ENCODE results near the gene RBMS3. TPM values are rescaled to one million over a fixed set of nuclear protein-coding genes. Genes with fewer than 3 reads are reported as not detected.

The RBMS3 gene
- total and polyA plus RNA-seq, 2 experiments from 2014 or later = 3.2 to 7.4 TPM

DNA sequence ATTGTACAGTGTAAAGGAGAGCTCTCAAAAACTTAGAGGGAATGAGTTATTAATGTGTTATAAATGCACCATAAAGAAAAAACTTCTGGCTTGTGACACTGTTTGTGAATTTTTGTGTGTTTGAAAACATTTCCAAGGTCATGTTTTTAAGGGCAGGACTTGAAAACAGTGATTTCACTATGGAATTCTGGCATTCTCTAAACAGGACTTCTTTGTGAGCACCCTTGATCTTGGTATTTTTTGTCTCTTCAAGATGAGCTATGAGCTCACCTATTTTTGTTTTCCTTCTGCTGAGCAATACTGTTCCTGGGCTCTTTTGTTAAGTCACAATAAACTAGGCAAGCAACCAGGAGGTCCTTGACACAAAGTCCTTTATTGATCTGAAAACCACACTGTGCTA is 284.4 kb downstream of the RBMS3 start (continued):
- TF ChIP-seq ZNF462 (CRISPR knock-in tag; IDR thresholded peaks at IDR 0.05) = no peak
- no peak for TF ChIP-seq CTCF (conservative IDR thresholded peaks at IDR 0.05; ENCODE audit: low read depth in 2 of 2)
- TF ChIP-seq EZH2phosphoT487 (IDR thresholded peaks at IDR 0.05; ENCODE audit: unreplicated experiment) = no peak
- TF ChIP-seq ZNF331 (CRISPR knock-in tag; IDR thresholded peaks at IDR 0.05; ENCODE audit: low read depth) = no peak
- no peak for TF ChIP-seq STAT1 (IDR thresholded peaks at IDR 0.05; ENCODE audit: unreplicated experiment)
- TF ChIP-seq POLR2AphosphoS5 (IDR thresholded peaks at IDR 0.05; ENCODE audit: low read depth) = no peak

DNA sequence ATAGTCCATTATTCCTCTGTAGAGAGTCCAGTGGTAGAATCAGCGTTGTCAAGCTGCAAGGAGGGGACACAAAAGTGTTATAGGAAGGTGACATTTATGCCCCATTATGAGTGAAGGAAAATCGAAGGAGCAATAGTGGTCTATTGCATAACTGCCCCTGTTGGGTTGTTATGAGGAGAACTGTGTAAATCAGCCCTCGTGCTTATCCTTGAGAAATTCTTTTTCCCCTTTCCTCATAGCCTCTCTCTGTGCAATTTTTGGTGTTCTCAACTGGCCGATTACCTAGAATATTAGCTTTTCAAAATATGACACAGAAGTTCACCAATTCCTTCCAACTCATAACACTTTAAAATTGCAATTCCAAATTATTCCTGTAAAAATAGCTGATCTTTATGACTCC is 286.6 kb downstream of the RBMS3 start:
- Histone ChIP-seq H3K4me3 (no peak overlapping the region), H3K79me2 (replicated peaks; ENCODE audit: insufficient read depth) (no peaks in the 10 kb centered on the region)
- TF ChIP-seq CREB1 (CRISPR knock-in tag; IDR thresholded peaks at IDR 0.05; ENCODE audit: low read depth) (no peak), ZNF331 (CRISPR knock-in tag; IDR thresholded peaks at IDR 0.05; ENCODE audit: low read depth) (no peak), ZNF114 (CRISPR knock-in tag; IDR thresholded peaks at IDR 0.05) (no peak), ZNF462 (CRISPR knock-in tag; IDR thresholded peaks at IDR 0.05) (no peak), POLR2AphosphoS5 (IDR thresholded peaks at IDR 0.05; ENCODE audit: low read depth) (no peak)

More for the DNA sequence above, 286.6 kb downstream of the RBMS3 start:
- Histone ChIP-seq H3K27ac (ENCODE audit: low read depth) (no peak overlapping the region), H3K27me3 (ENCODE audit: insufficient read depth) (no peaks in the 10 kb centered on the region), H3K4me2 (no peak overlapping the region), H2AFZ (no peak overlapping the region), H3K4me1 (ENCODE audit: insufficient read depth) (no peaks in the 10 kb centered on the region), H3F3A (replicated peaks; ENCODE audit: low read depth) (no peaks in the 10 kb centered on the region), H4K20me1 (replicated peaks; ENCODE audit: insufficient read depth) (no peaks in the 10 kb centered on the region), H3K36me3 (ENCODE audit: insufficient read depth) (no peaks in the 10 kb centered on the region), H3K9me2 (ENCODE audit: insufficient read depth) (peaks cover 3% of the 10 kb centered on the region; the same call in 1 of the 2 replicates)
- DNase-seq (ENCODE audit: low spot score) (no peak), ATAC-seq (no peak)
- Mint-ChIP-seq H3K27ac (no peak overlapping the region), H3K36me3 (ENCODE audit: low read depth) (no peaks in the 10 kb centered on the region), H3K27me3 (ENCODE audit: insufficient read depth, low read depth, poor library complexity) (no peaks in the 10 kb centered on the region), H3K4me1 (no peaks in the 10 kb centered on the region; the same call in 2 of the 3 replicates), H3K9me3 (no peaks in the 10 kb centered on the region; the same call in 2 of the 3 replicates), H3K4me3 (no peak overlapping the region)
